C4-2B (cell line): Measurements from ENCODE around the gene MID2.

Experiments used
- H3K27ac ChIP-seq: fragments of 450-650 bp; 2 replicates; pipeline ENCODE4 v1.5.1; 2017
- CTCF ChIP-seq: fragments of 450-650 bp; conservative IDR thresholded peaks from 2 replicates; pipeline ENCODE4 v1.5.1; 2017; ENCODE audit warnings: mild to moderate bottlenecking
- ZFX ChIP-seq: fragments of 450-650 bp; IDR thresholded peaks from 2 replicates; pipeline ENCODE4 v1.6.1; 2017

MID2 gene

GRCh38 chrX:107857837-107858236 lies 32.2 kb downstream of the MID2 start:
- TF ChIP-seq CTCF (no peak), ZFX (no peak)
- peak overlapping the region; percentile 86; the same call in 1 of the 2 replicates for H3K27ac ChIP-seq

DNA sequence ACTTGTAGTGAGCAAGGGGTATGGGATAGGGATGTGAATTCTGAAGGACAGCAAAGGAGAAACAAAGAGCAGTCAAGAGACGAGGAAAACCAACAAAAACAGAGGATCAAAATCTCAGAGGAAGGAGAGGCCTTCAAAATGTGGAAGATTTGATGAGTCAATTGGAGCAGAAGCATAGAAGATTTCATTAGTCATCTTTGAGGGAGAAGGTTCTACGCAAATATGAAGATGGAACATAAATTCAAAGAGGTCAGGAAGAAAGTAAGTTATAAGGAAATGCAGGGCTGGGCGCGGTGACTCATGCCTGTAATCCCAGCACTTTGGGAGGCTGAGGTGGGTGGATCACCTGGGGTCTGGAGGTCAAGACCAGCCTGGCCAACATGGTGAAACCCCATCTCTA lies 35.4 kb downstream of the MID2 start:
- no peak overlapping the region for H3K27ac ChIP-seq
- TF ChIP-seq CTCF (no peak), ZFX (no peak)

DNA sequence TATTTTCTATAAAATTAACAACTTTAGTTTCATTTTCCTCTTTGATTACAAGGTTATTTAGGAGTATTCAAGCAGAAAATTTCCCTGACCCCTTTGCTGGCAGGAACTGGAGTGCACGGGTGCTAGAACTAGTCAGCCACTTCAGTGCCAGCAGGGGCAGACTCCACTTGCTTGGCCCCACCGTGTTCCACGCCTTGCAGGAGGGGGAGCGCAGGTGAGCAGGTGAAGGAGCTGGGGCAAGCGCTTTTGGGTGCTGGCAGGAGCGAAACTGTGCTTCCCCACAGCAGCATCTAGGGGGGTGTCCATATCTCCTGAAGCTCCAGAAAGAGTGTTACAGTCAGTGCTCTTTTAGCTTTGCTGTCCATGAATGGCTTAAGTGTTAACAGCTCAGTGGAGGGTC lies 45.5 kb downstream of the MID2 start:
- H3K27ac ChIP-seq, result no peak overlapping the region
- no peak for TF ChIP-seq ZFX
- TF ChIP-seq CTCF, result no peak

- H3K27ac ChIP-seq, result no peak overlapping the region
- TF ChIP-seq CTCF (no peak), ZFX (no peak)
These were observed 52.4 kb downstream of the MID2 start for GRCh38 chrX:107878106-107878505.

DNA sequence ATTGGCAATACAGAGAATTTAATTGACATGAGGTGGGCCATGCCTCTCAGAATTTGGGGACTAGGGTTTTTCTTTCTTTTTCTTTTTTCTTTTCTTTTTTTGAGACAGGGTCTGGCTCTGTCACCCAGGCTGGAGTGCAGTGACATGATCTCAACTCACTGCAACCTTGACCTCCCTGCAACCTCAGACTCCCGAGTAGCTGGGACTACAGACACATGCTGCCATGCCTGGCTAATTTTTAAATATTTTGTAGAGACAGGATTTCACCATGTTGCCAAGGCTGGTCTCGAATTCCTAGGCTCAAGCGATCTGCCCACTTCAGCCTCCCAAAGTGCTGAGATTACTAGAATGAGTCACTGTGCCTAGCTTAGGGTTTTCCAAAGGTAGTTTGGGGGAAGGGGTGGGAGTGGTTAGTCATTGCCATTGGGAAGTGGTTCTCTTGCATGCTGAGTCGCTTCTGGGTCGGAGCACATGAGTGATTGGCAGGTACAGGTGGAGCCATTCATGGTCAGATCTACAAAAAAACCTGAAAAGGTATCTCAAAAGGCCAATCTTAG lies 54.5 kb downstream of the MID2 start:
- TF ChIP-seq ZFX (no peak), CTCF (no peak)
- H3K27ac ChIP-seq, result no peak overlapping the region

DNA sequence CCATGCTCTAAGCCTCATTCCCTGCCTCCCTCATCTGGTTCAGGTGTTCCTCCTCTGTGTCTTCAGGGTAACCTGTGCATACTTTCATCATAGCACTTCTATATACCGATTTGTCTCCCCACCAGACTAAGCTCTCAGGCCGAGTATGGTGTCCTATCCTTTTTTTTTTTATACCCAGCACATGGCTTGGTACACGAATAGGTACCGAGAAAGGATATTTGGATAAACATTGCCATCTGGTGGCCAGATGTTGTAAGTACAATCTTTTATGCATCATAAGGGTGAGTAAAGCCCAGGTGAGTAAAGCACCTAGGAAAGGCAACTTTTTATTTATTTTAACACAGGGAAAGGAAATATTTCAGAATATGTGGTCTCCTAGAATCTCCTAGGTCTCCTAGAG lies 68.4 kb downstream of the MID2 start:
- H3K27ac ChIP-seq, result no peak overlapping the region
- TF ChIP-seq CTCF (peak; percentile 60), ZFX (no peak)

DNA sequence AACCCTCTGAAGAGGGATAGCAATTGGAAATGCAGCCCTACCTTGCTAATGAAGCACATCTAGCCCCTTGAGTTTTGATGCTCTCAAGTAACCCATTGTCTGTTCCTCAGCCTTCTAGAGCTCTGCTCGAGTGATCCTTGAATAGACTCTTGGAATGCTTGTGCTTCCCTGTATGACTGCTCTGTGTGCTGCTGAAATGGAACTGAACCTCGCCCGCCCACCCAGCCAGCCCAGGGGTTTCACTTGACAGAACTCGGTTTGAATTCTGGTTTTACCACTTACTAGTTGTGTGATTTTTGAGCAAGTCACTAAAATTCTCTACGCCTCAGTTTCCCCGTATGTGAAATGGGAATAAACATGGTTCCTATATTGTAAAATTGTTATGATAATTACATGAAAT lies 77.1 kb downstream of the MID2 start:
- TF ChIP-seq CTCF, result no peak
- TF ChIP-seq ZFX, result no peak
- H3K27ac ChIP-seq, result no peak overlapping the region
